ENCODE results near the gene SUSD4.

GRCh38 chr1:223269006-223269405 is 95.0 kb downstream of the SUSD4 start:
- TF ChIP-seq POLR2A (IDR thresholded peaks at IDR 0.05) (peak; percentile 44), CTCF (IDR thresholded peaks at IDR 0.05) (no peak)

Measured in right lobe of liver (tissue), 4 donors.